ENCODE results near the gene CAP2.

Gene CAP2

DNA sequence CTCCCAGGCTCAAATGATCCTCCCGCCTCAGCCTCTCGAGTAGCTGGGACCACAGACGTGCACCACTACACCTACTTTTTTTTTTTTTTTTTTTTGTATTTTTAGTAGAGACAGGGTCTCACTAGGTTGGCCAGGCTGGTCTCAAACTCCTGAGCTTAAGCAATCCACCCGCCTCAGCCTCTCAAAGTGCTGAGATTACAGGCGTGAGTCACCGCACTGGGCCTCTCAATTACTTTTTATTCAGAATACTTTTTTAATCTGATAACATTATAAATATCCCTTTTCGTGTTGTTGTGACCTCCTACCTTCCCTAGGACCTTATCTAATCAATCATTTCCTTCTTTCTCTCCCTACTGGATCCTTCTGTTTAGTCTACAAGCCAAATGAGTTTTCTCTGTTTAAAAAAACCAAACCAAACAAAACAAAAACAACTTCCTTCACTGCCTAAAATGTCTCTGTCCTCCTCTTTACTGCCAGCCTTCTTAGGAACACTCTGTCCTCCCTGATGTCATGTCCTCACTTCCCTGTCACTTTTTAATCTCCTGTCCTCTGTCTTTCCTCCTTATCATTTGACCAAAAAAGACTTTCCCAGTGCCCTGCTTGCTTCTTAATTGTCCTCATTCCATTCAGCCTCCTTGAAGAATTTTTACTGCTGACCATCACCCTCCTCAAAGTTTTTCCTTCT lies 85.0 kb downstream of the CAP2 start:
- no peak for DNase-seq

DNA sequence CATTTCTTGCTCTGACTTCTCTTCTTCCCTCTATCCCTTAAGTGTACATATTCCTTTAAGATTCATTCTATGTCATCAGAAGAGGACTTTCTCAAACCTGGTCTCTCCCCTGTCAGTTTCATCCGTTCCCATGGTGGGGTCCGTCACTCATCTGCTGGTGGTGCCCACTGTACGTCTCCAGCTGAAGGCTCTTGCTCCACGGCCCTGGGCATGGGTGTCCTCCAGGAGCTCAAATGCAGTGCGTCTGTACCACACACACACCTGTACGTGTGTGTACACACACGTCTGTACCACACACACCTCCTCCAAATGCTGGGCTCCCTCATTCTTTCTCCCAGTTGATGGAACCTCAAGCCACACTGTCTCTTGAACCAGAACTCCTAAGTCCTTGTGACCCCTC lies 85.6 kb downstream of the CAP2 start:
- no peak for DNase-seq

GRCh38 chr6:17480476-17480875 lies 87.1 kb downstream of the CAP2 start:
- DNase-seq = no peak

DNA sequence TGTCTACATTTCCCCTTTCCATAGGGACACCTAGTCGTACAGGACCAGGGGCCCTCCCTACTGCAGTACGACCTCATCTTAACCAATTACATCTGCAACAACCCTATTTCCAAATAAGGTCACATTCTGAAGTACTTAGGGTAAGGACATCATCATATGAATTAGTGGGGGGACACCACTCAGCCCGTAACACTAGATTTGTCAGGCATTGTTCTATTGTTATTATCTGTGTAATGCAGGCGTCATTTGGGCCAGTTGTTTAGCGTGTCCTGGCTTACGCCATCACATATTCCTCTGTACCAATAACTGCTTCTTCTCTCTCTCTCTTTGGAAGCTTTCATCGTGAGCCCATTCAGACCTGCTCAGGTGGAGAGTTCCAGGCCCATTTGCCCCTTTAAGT lies 89.3 kb downstream of the CAP2 start:
- DNase-seq = no peak

- DNase-seq = no peak
Observed at GRCh38 chr6:17483391-17484016, 90.1 kb downstream of the CAP2 start.

- peak; percentile 67 for DNase-seq
Observed at GRCh38 chr6:17484201-17484849, 90.9 kb downstream of the CAP2 start.

DNA sequence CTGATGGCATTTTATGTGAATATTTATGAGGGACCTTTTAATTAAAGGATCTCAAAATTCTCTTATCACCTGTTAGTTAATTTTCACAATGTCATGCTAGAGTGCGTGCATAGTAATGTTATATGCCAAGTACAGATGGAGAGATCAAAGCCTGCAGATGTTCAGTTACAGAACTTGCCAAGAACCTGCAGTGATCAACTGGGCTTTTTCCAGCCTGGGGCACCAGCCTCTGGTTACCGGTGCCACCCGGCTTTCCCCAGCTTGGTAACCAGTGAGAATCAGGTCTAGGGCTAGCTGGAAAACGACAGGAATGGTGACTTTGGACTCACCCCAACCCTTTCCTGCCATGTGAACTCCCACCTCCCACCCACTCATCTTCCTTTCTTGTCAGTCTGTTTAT lies 91.8 kb downstream of the CAP2 start:
- DNase-seq = no peak

DNA sequence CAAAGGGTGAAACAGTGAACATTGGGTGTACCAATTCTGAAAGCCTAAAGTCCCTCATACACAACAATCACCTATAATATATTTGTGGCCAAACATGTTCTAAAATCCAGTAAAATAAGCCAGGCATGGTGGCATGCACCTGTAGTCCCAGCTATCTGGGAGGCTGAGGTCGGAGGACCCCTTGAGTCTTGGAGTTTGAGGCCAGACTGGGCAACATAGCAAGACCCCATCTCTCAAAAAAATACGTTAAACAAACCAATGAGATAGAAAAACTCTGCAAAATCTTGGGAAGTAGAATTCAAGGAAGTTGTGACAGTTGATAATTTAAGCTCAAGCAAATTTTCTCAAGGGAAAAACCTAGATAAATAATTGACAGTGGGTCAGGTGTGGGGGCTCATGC lies 92.6 kb downstream of the CAP2 start:
- no peak for DNase-seq

DNA sequence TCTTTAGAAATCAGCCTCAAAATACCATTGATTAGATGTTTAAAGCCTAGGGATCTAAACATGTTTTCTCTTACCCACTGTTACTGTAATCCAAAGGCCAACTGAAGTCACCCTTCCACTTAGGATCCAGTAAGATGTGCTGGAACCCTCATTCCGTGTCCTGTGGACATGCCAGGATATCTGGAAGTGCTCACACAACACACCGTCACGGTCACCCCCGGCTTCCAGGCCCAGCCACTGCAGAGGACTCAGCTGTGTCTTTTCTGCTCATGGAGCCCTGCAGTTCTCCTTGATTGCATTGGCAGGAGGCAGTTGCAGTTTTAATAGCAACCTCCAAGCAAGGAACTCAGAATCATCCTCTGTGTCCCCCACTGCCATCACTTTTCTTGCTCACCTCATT lies 93.3 kb downstream of the CAP2 start:
- no peak for DNase-seq

DNA sequence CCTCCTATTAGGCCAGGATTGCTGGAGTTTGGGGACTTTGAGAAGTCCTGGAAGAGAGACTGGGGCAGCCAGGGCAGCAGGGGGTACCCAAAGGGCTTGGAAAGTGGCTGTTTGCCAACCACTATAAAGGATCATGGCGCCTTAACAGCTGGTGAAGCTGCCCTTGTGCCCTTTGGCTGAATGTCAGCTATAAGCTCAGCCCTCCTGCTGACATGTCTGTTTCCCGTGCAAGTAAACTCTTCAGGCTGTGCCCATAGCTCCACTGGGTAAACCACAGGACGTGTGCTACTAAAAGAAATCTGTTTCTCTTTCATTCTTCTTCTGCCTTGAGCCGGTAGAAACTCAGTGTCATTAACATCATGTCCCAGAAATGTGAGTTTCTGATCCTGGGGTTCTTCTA lies 97.3 kb downstream of the CAP2 start:
- DNase-seq = no peak

GRCh38 chr6:17491416-17492142 lies 98.2 kb downstream of the CAP2 start:
- no peak for DNase-seq

- DNase-seq = no peak
Observed at GRCh38 chr6:17492350-17492749, 99.0 kb downstream of the CAP2 start.

DNA sequence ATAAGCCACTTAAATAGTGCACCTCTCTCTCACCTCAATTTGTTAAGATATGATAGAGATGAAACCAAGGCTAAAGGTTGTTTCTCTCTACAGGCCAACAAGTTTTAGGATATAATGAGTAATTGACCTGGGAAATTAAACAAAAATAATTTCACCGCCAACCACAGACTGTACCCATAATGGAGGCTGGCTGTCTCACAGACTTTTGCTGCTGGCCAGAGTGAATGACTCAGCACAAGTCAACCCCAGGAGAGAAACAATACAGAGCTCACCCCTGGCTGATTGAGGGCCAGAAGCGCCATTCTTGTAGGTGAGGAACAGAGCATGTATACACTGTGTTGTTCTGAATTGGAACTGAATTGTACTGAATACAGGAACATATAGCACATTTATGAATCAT lies 99.9 kb downstream of the CAP2 start:
- DNase-seq = no peak

DNA sequence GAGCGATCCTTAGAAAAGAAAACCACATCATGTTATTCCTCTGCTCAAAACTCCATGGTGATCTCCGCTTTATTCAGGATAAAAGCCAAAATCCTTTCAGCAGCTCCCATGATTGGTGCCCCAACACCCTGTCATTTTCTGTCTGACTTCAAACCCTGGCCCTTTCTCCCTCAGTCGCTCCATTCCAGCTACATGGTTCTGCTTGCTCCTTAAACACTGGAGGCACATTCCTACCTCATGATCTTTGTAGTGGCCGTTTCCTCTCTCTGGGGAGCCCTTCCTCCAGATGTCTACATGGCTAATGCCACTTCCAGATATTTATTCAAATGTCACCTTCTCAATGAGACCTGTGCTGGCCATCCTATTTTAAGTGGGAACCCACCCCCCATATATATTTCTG lies 100.8 kb downstream of the CAP2 start:
- DNase-seq = no peak

- DNase-seq = no peak
Observed at GRCh38 chr6:17494919-17495318, 101.5 kb downstream of the CAP2 start.

DNA sequence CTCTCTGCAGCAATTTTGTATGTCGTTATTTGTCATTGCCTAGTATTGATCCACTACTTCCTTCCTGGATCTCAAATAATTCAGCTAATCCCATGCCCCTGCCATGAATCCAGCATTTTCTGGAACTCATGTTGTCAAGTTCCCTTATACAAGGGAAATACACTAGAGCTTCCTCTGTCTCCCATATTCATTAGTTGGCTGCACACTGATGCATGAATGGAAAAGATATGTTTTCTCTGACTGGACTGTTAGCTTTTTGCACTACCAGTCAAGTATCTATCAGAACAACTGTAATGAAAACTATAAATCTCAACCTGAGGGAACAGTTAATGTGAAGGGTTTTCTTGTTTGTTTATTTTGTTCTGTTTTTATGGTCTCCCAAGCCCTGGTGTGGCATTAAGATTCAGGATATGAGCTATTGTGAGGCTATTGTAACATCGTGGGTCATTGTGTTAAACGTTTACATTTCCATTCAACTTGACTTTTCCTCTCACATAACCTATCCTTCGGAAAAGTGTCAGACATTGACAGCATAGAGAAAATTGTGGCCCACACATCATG lies 104.2 kb downstream of the CAP2 start:
- no peak for DNase-seq

DNA sequence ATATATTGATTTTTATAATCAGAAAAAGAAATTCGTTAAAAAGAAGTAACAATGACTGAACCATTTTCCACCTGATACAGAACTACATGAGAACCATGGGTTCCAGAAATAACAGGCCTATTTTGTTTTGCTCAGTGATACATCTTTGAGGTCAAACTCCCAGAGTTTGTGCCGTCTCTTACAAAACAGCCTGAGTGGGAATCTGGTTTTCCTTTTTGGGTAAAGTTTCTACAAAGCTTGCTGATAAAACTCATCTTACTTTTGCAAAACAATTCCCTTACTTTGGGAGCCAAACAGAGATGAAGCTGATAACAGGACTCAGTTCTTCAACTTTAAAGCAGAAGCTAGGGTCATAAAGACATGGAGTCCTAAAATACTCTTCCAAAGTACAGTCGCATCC lies 108.0 kb downstream of the CAP2 start:
- DNase-seq = no peak

DNA sequence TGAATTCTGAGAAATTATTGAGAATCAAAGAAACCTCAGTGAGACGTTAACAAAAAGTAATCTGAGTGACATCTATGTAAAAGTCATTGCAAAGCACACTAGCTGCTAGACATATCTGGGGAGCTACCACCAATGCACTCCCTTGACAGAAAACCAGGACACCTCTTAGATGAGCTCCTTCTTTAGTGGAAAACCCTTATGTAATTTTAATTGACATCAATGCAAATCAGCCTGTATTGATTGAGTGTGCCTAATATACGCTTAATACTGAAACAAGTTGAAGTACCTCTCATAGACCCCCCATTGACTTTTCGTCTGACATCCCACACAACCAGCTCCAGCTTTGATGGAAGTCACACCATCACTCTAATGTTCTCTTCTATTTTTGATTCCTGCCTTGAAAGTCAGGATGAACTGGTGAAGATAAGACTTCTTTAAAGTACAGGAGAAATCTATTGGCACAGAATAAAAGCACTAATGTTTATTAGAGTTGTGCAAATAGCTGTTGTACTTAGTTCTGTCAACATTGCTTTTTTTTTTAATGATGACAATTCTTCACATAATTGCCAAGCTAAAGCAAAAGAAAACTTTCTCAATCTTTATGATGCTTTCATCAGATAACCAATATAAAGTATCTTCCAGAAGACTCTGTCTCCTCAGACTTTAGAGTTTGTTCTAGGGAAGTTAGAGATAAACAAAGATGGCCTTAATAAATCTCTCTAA lies 108.7 kb downstream of the CAP2 start:
- no peak for DNase-seq

GRCh38 chr6:17503051-17503450 lies 109.7 kb downstream of the CAP2 start:
- DNase-seq = no peak

GRCh38 chr6:17504005-17504404 lies 110.6 kb downstream of the CAP2 start:
- no peak for DNase-seq

DNA sequence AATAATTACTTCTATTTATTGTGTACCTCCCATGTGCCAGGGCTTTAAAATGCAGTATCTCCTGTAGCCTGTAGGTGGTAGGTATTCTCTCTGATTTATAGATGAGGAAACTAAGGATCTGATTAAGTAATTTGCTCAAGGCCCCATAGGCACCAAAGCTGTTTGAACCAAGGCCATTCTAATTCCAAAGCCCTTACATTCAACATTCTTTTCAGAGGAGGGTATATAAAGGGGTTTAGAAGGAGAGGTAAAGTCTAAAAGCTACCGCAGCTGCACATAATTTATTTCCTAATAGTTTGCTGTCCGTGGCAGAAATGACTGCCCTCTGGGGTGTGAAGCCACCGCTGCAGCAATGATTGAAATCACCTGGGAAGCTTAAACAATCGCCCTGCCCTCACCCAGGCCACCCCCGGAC lies 111.7 kb downstream of the CAP2 start:
- DNase-seq = peak; percentile 17

DNA sequence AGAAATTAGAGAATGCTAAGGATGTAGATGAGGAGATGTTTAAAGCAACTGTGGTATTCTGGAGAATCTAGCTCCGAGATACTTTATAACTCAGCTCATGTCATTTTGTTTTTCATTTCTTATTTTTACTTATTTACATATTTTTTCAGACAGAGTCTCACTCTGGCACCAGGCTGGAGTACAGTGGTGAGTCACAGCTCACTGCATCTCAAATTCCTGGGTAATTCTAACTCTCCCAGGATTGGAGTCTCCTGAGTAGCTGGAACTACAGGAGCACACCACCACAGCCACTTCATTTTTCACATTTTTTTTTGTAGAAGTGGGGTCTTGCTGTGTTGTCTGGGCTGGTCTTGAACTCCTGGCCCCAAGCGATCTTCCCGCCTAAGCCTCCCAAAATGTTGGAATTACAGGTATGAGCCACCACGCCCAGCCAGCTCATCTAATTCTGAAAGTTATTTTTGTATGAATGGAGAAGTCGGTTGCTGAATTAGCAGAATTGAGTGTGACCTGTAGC lies 112.4 kb downstream of the CAP2 start:
- no peak for DNase-seq

- DNase-seq = no peak
Observed at GRCh38 chr6:17506531-17506930, 113.1 kb downstream of the CAP2 start.
